22Rv1 (cell line): ENCODE results near the gene MACC1.
"Not testable (repeated sequence)": the region's sequence is repeated elsewhere in the genome, so short reads cannot be mapped to it uniquely, and the experiment has no call there.

ENCODE experiments used
- H3K27ac ChIP-seq: fragments of 450-650 bp; 2 replicates; pipeline ENCODE4 v1.5.1; 2017
- ZFX ChIP-seq: fragments of 450-650 bp; IDR thresholded peaks from 2 replicates; pipeline ENCODE4 v1.6.1; 2017; ENCODE audit warnings: antibody characterized with exemption, borderline replicate concordance
- TF ChIP-seq, protein P1 (sequence below): fragments of 450-650 bp; IDR thresholded peaks from 2 replicates; pipeline ENCODE4 v1.5.1; 2017; ENCODE audit warnings: mild to moderate bottlenecking

MACC1 gene

DNA sequence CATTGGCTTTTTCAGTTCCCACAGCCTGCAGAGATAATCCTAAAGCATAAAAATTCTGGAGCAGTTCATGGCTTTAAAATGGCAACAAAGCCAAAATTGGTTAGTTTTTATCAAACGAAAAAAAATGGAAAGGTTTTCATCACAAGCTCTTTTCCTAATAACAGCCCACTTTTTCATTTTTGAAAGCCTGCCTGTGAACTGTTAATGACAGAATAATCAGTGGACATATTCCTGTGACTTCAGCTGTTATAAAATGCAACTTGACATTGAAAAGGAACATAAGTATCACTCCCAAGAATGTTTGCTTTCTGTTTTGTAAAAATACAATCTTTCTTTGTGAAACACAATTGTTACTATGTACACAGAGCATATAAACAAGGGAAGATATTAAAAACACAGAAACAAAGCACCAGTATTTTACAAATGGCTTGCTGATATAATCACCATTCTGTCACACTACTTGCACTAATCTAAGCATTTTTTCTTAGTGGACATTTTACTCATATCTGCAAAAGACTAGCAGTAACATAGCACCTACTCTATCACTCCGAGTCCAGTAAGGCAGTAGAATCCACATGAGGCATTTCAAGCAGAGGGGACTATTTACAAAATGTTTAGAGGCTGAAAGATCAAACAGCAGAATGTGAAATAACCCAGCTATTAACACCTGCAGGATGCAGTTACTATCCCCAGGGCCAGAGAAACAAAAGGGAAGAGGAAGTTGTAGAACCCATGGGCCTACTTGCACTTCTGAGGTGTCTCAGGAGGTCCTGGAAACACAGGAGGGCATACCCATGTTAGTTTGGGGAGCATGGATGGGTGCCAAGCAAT lies 26.4 kb downstream of the MACC1 start:
- H3K27ac ChIP-seq, result no peak overlapping the region
- TF ChIP-seq, protein P1, sequence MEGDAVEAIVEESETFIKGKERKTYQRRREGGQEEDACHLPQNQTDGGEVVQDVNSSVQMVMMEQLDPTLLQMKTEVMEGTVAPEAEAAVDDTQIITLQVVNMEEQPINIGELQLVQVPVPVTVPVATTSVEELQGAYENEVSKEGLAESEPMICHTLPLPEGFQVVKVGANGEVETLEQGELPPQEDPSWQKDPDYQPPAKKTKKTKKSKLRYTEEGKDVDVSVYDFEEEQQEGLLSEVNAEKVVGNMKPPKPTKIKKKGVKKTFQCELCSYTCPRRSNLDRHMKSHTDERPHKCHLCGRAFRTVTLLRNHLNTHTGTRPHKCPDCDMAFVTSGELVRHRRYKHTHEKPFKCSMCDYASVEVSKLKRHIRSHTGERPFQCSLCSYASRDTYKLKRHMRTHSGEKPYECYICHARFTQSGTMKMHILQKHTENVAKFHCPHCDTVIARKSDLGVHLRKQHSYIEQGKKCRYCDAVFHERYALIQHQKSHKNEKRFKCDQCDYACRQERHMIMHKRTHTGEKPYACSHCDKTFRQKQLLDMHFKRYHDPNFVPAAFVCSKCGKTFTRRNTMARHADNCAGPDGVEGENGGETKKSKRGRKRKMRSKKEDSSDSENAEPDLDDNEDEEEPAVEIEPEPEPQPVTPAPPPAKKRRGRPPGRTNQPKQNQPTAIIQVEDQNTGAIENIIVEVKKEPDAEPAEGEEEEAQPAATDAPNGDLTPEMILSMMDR, result no peak
- no peak for TF ChIP-seq ZFX

DNA sequence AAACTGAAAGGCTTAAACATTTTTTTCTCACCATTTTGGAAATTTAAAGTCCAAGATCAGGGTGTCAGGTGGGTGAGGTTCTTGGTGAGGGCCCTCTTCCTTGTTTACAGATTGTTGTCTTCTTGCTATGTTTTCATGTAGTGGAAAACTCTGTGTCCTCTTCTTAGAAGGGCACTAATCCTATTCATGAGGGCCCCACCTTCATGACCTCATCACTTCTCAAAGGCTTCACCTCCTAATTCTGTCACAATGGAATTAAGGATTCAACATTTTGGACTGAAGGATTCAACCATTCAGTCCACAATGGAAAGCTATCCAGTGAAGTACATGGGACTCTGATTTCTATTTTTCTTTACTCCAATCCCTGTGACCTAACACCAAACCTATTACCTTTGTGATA lies 27.3 kb downstream of the MACC1 start:
- TF ChIP-seq ZFX, result no peak
- TF ChIP-seq, protein P1, result no peak
- H3K27ac ChIP-seq, result no peak overlapping the region

DNA sequence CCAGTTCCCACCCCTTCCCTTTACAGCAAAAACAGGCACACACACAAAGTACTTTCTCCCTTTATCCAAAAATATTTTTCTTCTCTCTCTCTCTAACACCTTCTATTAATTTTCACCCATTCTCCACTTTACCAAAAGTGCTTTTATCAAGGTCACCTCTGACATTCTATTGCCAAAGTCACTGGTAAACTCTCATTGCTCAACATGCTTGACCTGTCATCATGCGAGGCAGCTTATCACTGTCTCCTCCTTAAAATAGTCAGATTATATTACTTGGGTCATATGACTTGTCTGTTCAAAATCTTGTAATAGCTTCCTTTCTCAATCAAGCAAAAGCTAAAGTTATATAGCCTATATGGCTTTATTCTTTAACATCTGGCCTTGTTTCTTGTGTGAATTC lies 28.6 kb downstream of the MACC1 start:
- H3K27ac ChIP-seq, result no peak overlapping the region
- no peak for TF ChIP-seq ZFX
- TF ChIP-seq, protein P1, result no peak

DNA sequence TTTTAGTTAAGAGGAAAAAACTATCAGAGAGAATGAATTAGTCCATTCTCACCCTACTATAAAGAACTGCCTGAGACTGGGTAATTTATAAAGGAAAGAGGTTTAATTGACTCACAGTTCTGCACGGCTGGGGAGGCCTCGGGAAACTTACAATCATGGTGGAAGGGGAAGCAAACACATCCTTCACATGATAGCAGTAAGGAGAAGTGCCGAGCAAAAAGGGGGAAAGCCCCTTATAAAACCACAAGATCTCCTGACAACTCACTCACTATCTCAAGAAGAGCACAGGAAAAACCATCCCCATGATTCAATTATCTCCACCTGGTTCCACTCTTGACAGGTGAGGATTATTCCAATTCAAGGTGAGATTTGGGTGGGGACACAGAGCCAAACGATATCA lies 29.3 kb downstream of the MACC1 start:
- H3K27ac ChIP-seq, result not testable (repeated sequence)

DNA sequence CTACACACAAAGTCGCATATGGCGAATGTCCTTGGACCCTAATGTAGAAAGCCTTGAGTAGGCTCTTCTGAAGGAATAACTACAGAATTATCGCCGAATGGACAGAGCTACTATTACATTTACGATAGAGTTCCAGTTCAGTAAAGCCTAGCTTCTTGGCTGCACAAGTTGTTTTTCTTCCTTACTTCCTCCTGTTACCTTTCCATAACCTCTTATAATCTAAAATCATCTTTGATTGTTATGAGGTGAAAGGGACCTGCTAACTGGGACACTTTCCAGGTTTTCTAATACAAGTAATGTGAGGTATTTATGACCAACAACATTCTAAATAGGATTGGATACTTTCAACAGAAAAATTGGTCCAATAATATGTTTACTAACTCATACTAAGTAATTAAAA lies 31.2 kb downstream of the MACC1 start:
- TF ChIP-seq, protein P1, result no peak
- no peak overlapping the region for H3K27ac ChIP-seq

DNA sequence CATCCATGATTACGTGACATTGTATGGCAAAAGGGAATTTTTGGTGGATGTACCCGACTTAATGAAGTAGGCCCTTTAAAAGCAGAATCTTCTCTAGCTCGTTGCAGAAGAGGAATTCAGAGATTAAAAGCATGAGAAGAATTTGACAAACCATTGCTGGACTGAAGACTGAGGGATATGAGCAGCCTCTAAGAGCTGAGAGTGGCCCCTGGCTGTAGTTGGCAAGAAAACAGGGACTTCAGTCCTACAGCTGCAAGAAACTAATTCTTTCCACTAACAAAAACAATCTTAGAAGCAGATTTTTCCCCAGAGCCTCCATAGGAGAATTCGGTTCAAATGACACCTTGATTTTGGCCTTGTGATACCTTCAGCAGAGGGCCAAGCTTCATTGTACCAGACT lies 34.1 kb downstream of the MACC1 start:
- H3K27ac ChIP-seq, result no peak overlapping the region
- TF ChIP-seq ZFX, result no peak
- TF ChIP-seq, protein P1, result no peak

DNA sequence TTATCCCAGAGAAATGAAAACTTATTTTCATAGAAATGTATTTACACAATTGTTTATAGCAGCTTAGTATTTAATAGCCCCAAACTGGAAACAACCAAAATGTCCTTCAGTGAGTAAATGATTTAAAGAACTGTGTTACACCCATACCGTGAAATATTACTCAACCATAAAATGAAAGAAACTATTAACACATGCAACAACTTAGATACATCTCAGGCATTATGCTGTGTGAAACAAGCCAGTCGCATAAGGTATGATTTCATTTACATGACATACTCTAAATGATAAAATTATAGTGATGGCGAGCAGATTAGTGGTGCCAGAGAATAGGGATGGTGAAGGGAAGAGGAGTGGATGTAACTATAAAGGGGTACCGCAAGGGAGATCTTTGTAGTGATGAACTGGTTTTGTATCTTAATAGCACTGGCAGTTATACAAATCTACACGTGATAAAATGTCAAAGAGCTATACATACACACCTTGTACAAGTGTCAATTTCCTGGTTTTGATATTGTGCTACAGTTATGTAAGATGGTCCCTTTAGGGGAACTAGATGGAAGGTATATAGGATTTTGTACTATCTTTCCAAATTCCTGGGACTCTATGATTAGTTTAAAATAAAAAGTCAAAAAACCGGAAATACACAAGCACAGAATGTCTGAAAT lies 40.5 kb downstream of the MACC1 start:
- H3K27ac ChIP-seq, result no peak overlapping the region
- TF ChIP-seq, protein P1, result no peak
- TF ChIP-seq ZFX, result no peak

DNA sequence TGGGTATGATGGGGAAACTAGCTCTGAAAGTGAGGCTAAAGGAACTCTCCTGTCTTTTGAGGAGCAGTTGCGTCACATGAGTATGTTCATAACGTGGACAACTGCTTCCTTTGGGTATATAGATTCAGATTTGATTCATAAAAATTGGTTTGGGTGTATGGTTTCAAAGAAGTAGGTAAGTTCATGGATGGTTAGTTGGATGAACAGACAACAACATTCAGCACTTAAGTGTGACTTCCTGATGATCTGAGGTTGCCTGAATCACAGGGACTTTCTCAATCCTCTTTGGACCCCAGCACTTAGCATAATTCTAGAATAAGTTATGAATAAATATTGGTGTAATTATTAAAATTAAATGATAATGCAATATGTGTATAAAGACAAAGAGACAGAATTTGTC lies 43.4 kb downstream of the MACC1 start:
- no peak overlapping the region for H3K27ac ChIP-seq
- TF ChIP-seq ZFX, result no peak
- TF ChIP-seq, protein P1, result no peak
